ENCODE data around the gene AOX1.

Gene AOX1

GRCh38 chr2:200590090-200590489, 4.3 kb downstream of the AOX1 start:
- Histone ChIP-seq H3K4me1 (ENCODE audit: insufficient read depth, low read length, poor library complexity, severe bottlenecking) (no peaks in the 10 kb centered on the region), H3K9me3 (ENCODE audit: insufficient read depth, low read depth, low read length) (no peaks in the 10 kb centered on the region), H3K9ac (ENCODE audit: low read depth, low read length, poor library complexity, severe bottlenecking) (no peak overlapping the region), H3K27me3 (ENCODE audit: insufficient read depth, low read length, poor library complexity, severe bottlenecking) (no peaks in the 10 kb centered on the region), H3F3A (ENCODE audit: low read depth) (no peaks in the 10 kb centered on the region), H3K4me2 (ENCODE audit: low read depth, low read length, poor library complexity, severe bottlenecking) (no peak overlapping the region), H3K79me2 (ENCODE audit: insufficient read depth, low read length) (no peaks in the 10 kb centered on the region), H3K36me3 (ENCODE audit: insufficient read depth, low read length) (no peaks in the 10 kb centered on the region), H4K20me1 (ENCODE audit: insufficient read depth, low read length, poor library complexity, severe bottlenecking) (no peaks in the 10 kb centered on the region), H3K9me2 (replicated peaks; ENCODE audit: low read depth, low read length) (no peaks in the 10 kb centered on the region), H2AFZ (ENCODE audit: low read length) (no peak overlapping the region), H3K4me3 (ENCODE audit: low read length, poor library complexity, severe bottlenecking) (no peak overlapping the region)
- TF ChIP-seq CTCF (conservative IDR thresholded peaks at IDR 0.05; ENCODE audit: low read length): no peak
- no peak for TF ChIP-seq EZH2phosphoT487 (IDR thresholded peaks at IDR 0.05; ENCODE audit: borderline replicate concordance)

- TF ChIP-seq EZH2phosphoT487 (IDR thresholded peaks at IDR 0.05; ENCODE audit: borderline replicate concordance): no peak
- TF ChIP-seq CTCF (conservative IDR thresholded peaks at IDR 0.05; ENCODE audit: low read length): no peak
- H3K4me2 ChIP-seq (ENCODE audit: low read depth, low read length, poor library complexity, severe bottlenecking): no peak overlapping the region
- H2AFZ ChIP-seq (ENCODE audit: low read length): no peak overlapping the region
- no peaks in the 10 kb centered on the region for H3F3A ChIP-seq (ENCODE audit: low read depth)
- H3K27me3 ChIP-seq (ENCODE audit: insufficient read depth, low read length, poor library complexity, severe bottlenecking): no peaks in the 10 kb centered on the region
- H4K20me1 ChIP-seq (ENCODE audit: insufficient read depth, low read length, poor library complexity, severe bottlenecking): no peaks in the 10 kb centered on the region
- no peaks in the 10 kb centered on the region for H3K9me2 ChIP-seq (replicated peaks; ENCODE audit: low read depth, low read length)
- no peaks in the 10 kb centered on the region for H3K4me1 ChIP-seq (ENCODE audit: insufficient read depth, low read length, poor library complexity, severe bottlenecking)
- no peaks in the 10 kb centered on the region for H3K9me3 ChIP-seq (ENCODE audit: insufficient read depth, low read depth, low read length)
- no peaks in the 10 kb centered on the region for H3K36me3 ChIP-seq (ENCODE audit: insufficient read depth, low read length)
- H3K4me3 ChIP-seq (ENCODE audit: low read length, poor library complexity, severe bottlenecking): no peak overlapping the region
- no peaks in the 10 kb centered on the region for H3K79me2 ChIP-seq (ENCODE audit: insufficient read depth, low read length)
- no peak overlapping the region for H3K9ac ChIP-seq (ENCODE audit: low read depth, low read length, poor library complexity, severe bottlenecking)
These were observed 5.5 kb downstream of the AOX1 start for GRCh38 chr2:200591308-200591707.

- Histone ChIP-seq H2AFZ (ENCODE audit: low read length) (no peak overlapping the region), H3K27me3 (ENCODE audit: insufficient read depth, low read length, poor library complexity, severe bottlenecking) (no peaks in the 10 kb centered on the region), H3F3A (ENCODE audit: low read depth) (no peaks in the 10 kb centered on the region), H4K20me1 (ENCODE audit: insufficient read depth, low read length, poor library complexity, severe bottlenecking) (no peaks in the 10 kb centered on the region), H3K9ac (ENCODE audit: low read depth, low read length, poor library complexity, severe bottlenecking) (no peak overlapping the region), H3K4me3 (ENCODE audit: low read length, poor library complexity, severe bottlenecking) (no peak overlapping the region), H3K4me2 (ENCODE audit: low read depth, low read length, poor library complexity, severe bottlenecking) (no peak overlapping the region), H3K4me1 (ENCODE audit: insufficient read depth, low read length, poor library complexity, severe bottlenecking) (no peaks in the 10 kb centered on the region), H3K79me2 (ENCODE audit: insufficient read depth, low read length) (no peaks in the 10 kb centered on the region), H3K36me3 (ENCODE audit: insufficient read depth, low read length) (no peaks in the 10 kb centered on the region), H3K9me2 (replicated peaks; ENCODE audit: low read depth, low read length) (no peaks in the 10 kb centered on the region), H3K9me3 (ENCODE audit: insufficient read depth, low read depth, low read length) (no peaks in the 10 kb centered on the region)
- TF ChIP-seq EZH2phosphoT487 (IDR thresholded peaks at IDR 0.05; ENCODE audit: borderline replicate concordance): no peak
- no peak for TF ChIP-seq CTCF (conservative IDR thresholded peaks at IDR 0.05; ENCODE audit: low read length)
These were observed 6.7 kb downstream of the AOX1 start for GRCh38 chr2:200592406-200593075.

Data from Loucy (cell line).